Measurements from ENCODE around the gene NACC2.
"Not testable (repeated sequence)": the region's sequence is repeated elsewhere in the genome, so short reads cannot be mapped to it uniquely, and the experiment has no call there.

NACC2 gene

GRCh38 chr9:136048560-136049411 lies 46.3 kb downstream of the NACC2 start:
- in situ Hi-C loops (cut with MboI; ENCODE audit: low sequenced_read_pairs): no loop called here

- in situ Hi-C loops (cut with MboI; ENCODE audit: low sequenced_read_pairs): no loop called here
Observed at GRCh38 chr9:136047775-136048559, 47.1 kb downstream of the NACC2 start.

- in situ Hi-C loops (cut with MboI; ENCODE audit: low sequenced_read_pairs): no loop called here
Observed at GRCh38 chr9:136047076-136047774, 47.9 kb downstream of the NACC2 start.

GRCh38 chr9:136046554-136046920 lies 48.6 kb downstream of the NACC2 start:
- in situ Hi-C loops (cut with MboI; ENCODE audit: low sequenced_read_pairs): no loop called here

GRCh38 chr9:136045595-136046553 lies 49.2 kb downstream of the NACC2 start:
- in situ Hi-C loops (cut with MboI; ENCODE audit: low sequenced_read_pairs): no loop called here

- in situ Hi-C loops (cut with MboI; ENCODE audit: low sequenced_read_pairs): no loop called here
Observed at GRCh38 chr9:136044971-136045594, 50.0 kb downstream of the NACC2 start.

- in situ Hi-C loops (cut with MboI; ENCODE audit: low sequenced_read_pairs): no loop called here
Observed at GRCh38 chr9:136044207-136044970, 50.7 kb downstream of the NACC2 start.

GRCh38 chr9:136043441-136043991 lies 51.6 kb downstream of the NACC2 start:
- in situ Hi-C loops (cut with MboI; ENCODE audit: low sequenced_read_pairs): no loop called here

GRCh38 chr9:136042541-136042940 lies 52.5 kb downstream of the NACC2 start:
- in situ Hi-C loops (cut with MboI; ENCODE audit: low sequenced_read_pairs): no loop called here

- in situ Hi-C loops (cut with MboI; ENCODE audit: low sequenced_read_pairs): not testable (repeated sequence)
Observed at GRCh38 chr9:136040848-136041247, 54.2 kb downstream of the NACC2 start.

- in situ Hi-C loops (cut with MboI; ENCODE audit: low sequenced_read_pairs): no loop called here
Observed at GRCh38 chr9:136039488-136039887, 55.6 kb downstream of the NACC2 start.

- in situ Hi-C loops (cut with MboI; ENCODE audit: low sequenced_read_pairs): no loop called here
Observed at GRCh38 chr9:136036848-136037247, 58.2 kb downstream of the NACC2 start.

- in situ Hi-C loops (cut with MboI; ENCODE audit: low sequenced_read_pairs): no loop called here
Observed at GRCh38 chr9:136036050-136036449, 59.0 kb downstream of the NACC2 start.

GRCh38 chr9:136031741-136032730 lies 63.1 kb downstream of the NACC2 start:
- in situ Hi-C loops (cut with MboI; ENCODE audit: low sequenced_read_pairs): no loop called here

- in situ Hi-C loops (cut with MboI; ENCODE audit: low sequenced_read_pairs): no loop called here
Observed at GRCh38 chr9:136031094-136031493, 64.0 kb downstream of the NACC2 start.

- in situ Hi-C loops (cut with MboI; ENCODE audit: low sequenced_read_pairs): no loop called here
Observed at GRCh38 chr9:136029556-136029955, 65.5 kb downstream of the NACC2 start.

GRCh38 chr9:136028760-136029470 lies 66.2 kb downstream of the NACC2 start:
- in situ Hi-C loops (cut with MboI; ENCODE audit: low sequenced_read_pairs): no loop called here

Data from HL-60/S4 treated with retinoic acid at 250 ng/mL for 4 days and 3 days (cell line).